NK-92 (cell line): ENCODE data around the gene MMUT.
"Not testable (repeated sequence)": the region's sequence is repeated elsewhere in the genome, so short reads cannot be mapped to it uniquely, and the experiment has no call there.

Source experiments
- DNase-seq: peaks from one replicate; lab custom pipeline; 2025; ENCODE audit not compliant: unreplicated experiment; lab: John Stamatoyannopoulos, UW

Gene MMUT

DNA sequence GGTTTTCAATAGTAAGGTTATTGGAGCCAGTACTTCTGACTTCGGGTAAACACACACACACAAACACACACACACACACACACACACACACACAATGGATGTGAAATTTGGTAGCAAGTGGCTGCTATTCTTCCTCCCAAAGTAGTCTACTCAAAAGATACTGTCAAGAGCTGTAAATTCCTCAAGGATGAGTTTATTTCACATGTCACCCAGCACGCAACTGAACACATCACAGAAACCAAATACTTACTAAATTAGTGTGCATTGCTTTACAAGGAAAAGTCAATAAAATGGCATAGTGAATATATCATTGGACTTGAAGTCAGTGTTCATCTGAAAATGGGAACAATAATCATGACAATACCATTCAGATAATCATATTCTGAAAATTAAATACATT is 32.9 kb downstream of the MMUT start:
- DNase-seq: no peak

DNA sequence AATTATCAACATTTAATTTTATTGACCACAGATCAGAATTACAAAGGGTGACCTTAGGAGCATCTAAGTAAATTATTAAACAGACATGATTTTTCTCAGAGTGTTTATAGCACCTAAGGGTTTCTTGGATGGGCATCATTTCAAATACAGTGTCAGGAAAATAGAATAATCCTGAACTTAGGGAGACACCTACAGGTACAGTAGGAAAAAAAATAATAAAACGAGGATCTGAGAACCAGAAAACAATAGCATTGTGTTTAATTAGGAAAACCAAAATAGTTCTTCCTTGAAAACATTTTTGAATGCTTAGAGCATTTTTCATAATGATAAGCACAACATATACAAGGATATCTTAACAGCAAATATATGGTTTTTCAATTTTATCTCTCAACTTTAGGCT is 39.2 kb downstream of the MMUT start:
- no peak for DNase-seq

- no peak for DNase-seq
Measured at GRCh38 chr6:49416195-49416594, 46.9 kb downstream of the MMUT start.

GRCh38 chr6:49415358-49415757 is 47.7 kb downstream of the MMUT start:
- no peak for DNase-seq

DNA sequence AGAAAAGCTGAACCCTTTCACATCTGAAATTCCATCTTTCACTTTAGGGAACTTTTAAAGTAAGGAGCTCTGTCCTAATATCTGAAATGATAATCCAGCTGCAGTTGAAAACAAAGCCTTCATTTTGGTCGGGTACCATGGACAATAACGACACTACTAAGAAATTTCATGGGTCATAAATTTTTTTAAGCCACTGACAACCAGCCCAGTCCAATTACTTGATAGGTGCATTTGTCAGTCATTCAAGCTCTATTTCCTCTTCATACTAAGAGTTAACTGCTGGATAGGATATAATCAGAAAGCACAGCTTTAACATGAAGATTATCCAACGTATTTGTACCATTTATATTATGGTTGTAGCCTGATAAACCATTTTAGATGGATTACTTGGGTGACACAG is 52.5 kb downstream of the MMUT start:
- no peak for DNase-seq

DNA sequence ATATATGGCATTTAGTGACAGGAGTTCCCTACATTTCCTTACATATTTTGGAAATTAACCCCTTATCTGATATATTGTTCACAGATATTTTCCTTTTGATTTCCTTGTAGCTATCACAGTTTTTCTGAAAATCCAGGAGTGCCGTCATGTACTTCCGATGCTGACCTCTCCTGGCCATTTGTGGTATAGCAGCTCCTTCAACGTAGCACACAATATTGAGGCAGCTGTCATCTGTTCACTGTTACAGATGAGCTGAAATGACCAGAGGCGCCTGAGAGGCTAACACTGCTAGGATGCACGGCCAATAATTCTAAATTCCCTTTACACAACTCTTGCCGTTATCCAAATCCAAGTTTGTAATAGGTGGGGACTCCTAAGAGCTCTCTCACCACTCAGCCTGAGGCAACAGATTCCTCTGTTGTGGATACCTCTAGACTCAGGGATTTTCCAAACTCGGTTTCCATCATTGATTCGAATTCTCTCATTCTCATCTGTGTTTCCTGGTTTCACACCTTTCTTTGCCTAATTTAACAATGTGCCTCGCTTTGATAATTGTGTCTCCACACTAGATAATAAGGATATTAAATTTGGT is 53.0 kb downstream of the MMUT start:
- DNase-seq: no peak

DNA sequence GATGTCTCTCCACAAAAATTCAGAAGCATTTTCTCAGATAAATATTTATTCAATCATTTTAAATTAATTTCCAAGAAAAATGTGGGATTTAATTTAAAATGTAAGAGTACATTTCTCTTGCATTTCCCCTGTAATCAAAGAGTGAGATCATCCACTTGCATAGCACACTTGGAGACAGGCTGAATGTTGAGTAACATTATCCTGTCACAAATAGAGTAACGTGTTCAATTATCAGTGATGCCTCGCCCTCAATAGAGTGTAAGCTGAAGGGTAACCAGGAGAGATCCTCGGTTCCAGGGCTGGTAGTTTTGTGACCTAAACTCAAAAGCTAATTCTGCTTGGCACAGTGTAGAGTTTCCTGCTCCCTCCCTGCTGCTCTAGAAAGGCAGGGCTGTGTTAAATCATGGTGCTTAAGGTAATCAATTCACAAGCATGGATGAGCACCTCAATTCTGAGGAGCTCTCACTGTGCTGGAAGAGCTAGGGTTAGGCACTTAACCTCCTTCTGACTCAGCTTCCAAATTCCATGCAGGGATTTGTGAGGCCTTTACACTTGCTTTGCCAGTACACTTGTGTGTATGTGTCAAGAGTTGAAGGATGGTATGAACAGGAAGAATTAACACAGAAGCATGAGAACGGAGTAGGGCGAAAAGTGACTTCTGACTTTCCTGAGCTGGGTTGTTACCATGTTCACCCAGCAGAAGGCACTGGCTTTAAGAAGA is 56.6 kb downstream of the MMUT start:
- no peak for DNase-seq

GRCh38 chr6:49401063-49401462 is 62.0 kb downstream of the MMUT start:
- no peak for DNase-seq

GRCh38 chr6:49386667-49387508 is 76.2 kb downstream of the MMUT start:
- DNase-seq: not testable (repeated sequence)

GRCh38 chr6:49384904-49385303 is 78.1 kb downstream of the MMUT start:
- no peak for DNase-seq
